ENCODE measurements around the gene ZNF579.

Gene ZNF579

GRCh38 chr19:55620410-55621204 lies 40.0 kb upstream of the ZNF579 start:
- TF ChIP-seq TAF1 (IDR thresholded peaks at IDR 0.05; ENCODE audit: borderline replicate concordance, insufficient read depth, low read length) (no peak), FOXP2 (optimal IDR thresholded peaks at IDR 0.05; ENCODE audit: borderline replicate concordance, extremely low read depth, extremely low read length, insufficient read depth) (no peak), SIN3A (IDR thresholded peaks at IDR 0.05; ENCODE audit: borderline replicate concordance, insufficient read depth, low read length) (no peak), POLR2AphosphoS5 (IDR thresholded peaks at IDR 0.05; ENCODE audit: low read depth, low read length) (no peak), REST (IDR thresholded peaks at IDR 0.05; ENCODE audit: insufficient read depth in 1 of 2, low read depth in 2 of 2, low read length in 2 of 2) (no peak)

- no peak for TF ChIP-seq REST (IDR thresholded peaks at IDR 0.05; ENCODE audit: insufficient read depth in 1 of 2, low read depth in 2 of 2, low read length in 2 of 2)
- no peak for TF ChIP-seq SIN3A (IDR thresholded peaks at IDR 0.05; ENCODE audit: borderline replicate concordance, insufficient read depth, low read length)
- TF ChIP-seq POLR2AphosphoS5 (IDR thresholded peaks at IDR 0.05; ENCODE audit: low read depth, low read length): no peak
- TF ChIP-seq TAF1 (IDR thresholded peaks at IDR 0.05; ENCODE audit: borderline replicate concordance, insufficient read depth, low read length): no peak
- no peak for TF ChIP-seq FOXP2 (optimal IDR thresholded peaks at IDR 0.05; ENCODE audit: borderline replicate concordance, extremely low read depth, extremely low read length, insufficient read depth)
These were observed 38.6 kb upstream of the ZNF579 start for GRCh38 chr19:55619286-55619685.

- no peak for TF ChIP-seq TAF1 (IDR thresholded peaks at IDR 0.05; ENCODE audit: borderline replicate concordance, insufficient read depth, low read length)
- no peak for TF ChIP-seq FOXP2 (optimal IDR thresholded peaks at IDR 0.05; ENCODE audit: borderline replicate concordance, extremely low read depth, extremely low read length, insufficient read depth)
- no peak for TF ChIP-seq SIN3A (IDR thresholded peaks at IDR 0.05; ENCODE audit: borderline replicate concordance, insufficient read depth, low read length)
These were observed 37.8 kb upstream of the ZNF579 start for GRCh38 chr19:55618426-55618825.

- no peak for TF ChIP-seq TAF1 (IDR thresholded peaks at IDR 0.05; ENCODE audit: borderline replicate concordance, insufficient read depth, low read length)
- TF ChIP-seq REST (IDR thresholded peaks at IDR 0.05; ENCODE audit: insufficient read depth in 1 of 2, low read depth in 2 of 2, low read length in 2 of 2): no peak
- no peak for TF ChIP-seq POLR2AphosphoS5 (IDR thresholded peaks at IDR 0.05; ENCODE audit: low read depth, low read length)
- no peak for TF ChIP-seq FOXP2 (optimal IDR thresholded peaks at IDR 0.05; ENCODE audit: borderline replicate concordance, extremely low read depth, extremely low read length, insufficient read depth)
- TF ChIP-seq SIN3A (IDR thresholded peaks at IDR 0.05; ENCODE audit: borderline replicate concordance, insufficient read depth, low read length): no peak
These were observed 36.8 kb upstream of the ZNF579 start for GRCh38 chr19:55617426-55617825.

- TF ChIP-seq REST (IDR thresholded peaks at IDR 0.05; ENCODE audit: insufficient read depth in 1 of 2, low read depth in 2 of 2, low read length in 2 of 2) (no peak), FOXP2 (optimal IDR thresholded peaks at IDR 0.05; ENCODE audit: borderline replicate concordance, extremely low read depth, extremely low read length, insufficient read depth) (no peak), SIN3A (IDR thresholded peaks at IDR 0.05; ENCODE audit: borderline replicate concordance, insufficient read depth, low read length) (no peak), POLR2AphosphoS5 (IDR thresholded peaks at IDR 0.05; ENCODE audit: low read depth, low read length) (no peak), TAF1 (IDR thresholded peaks at IDR 0.05; ENCODE audit: borderline replicate concordance, insufficient read depth, low read length) (no peak)
These were observed 35.8 kb upstream of the ZNF579 start for GRCh38 chr19:55616395-55616875.

Data from PFSK-1 (cell line).